IMR-90 (cell line): ENCODE measurements around the gene FBXW7.

Experiments
- BHLHE40 ChIP-seq: fragments of 150-350 bp; IDR thresholded peaks from 2 replicates; pipeline ENCODE4 v1.6.1; 2016; ENCODE audit warnings: mild to moderate bottlenecking, low read depth, low read length
- CEBPB ChIP-seq: IDR thresholded peaks from 2 replicates; pipeline ENCODE4 v1.6.1; 2012; ENCODE audit warnings: low read depth, low read length, improper control_type of control experiment
- FOS ChIP-seq: fragments of 150-350 bp; IDR thresholded peaks from 2 replicates; pipeline ENCODE4 v1.6.1; 2016; ENCODE audit warnings: low read depth, low read length
- MAZ ChIP-seq: IDR thresholded peaks from 2 replicates; pipeline ENCODE4 v1.6.1; 2012; ENCODE audit warnings: low read depth, mild to moderate bottlenecking, low read length, improper control_type of control experiment, moderate library complexity, borderline replicate concordance
- MXI1 ChIP-seq: IDR thresholded peaks from 2 replicates; pipeline ENCODE4 v1.6.1; 2012; ENCODE audit warnings: low read depth, mild to moderate bottlenecking, low read length, moderate library complexity, borderline replicate concordance
- NFE2L2 ChIP-seq: fragments of 150-350 bp; IDR thresholded peaks from 2 replicates; pipeline ENCODE4 v1.6.1; 2016; ENCODE audit warnings: low read depth, mild to moderate bottlenecking, low read length
- POLR2A ChIP-seq: IDR thresholded peaks from 2 replicates; pipeline ENCODE4 v1.6.1; 2012; ENCODE audit warnings: mild to moderate bottlenecking, low read depth, low read length
- RAD21 ChIP-seq: IDR thresholded peaks from 2 replicates; pipeline ENCODE4 v1.6.1; 2012; ENCODE audit warnings: low read length, improper control_type of control experiment
- RCOR1 ChIP-seq: IDR thresholded peaks from 2 replicates; pipeline ENCODE4 v1.6.1; 2012; ENCODE audit warnings: mild to moderate bottlenecking, low read length, improper control_type of control experiment; ENCODE audit not compliant: insufficient replicate concordance
- RFX5 ChIP-seq: IDR thresholded peaks from 2 replicates; pipeline ENCODE4 v1.8.0; 2012; ENCODE audit warnings: low read depth, mild to moderate bottlenecking, low read length, moderate library complexity
- SMC3 ChIP-seq: fragments of 150-350 bp; IDR thresholded peaks from 2 replicates; pipeline ENCODE4 v1.6.1; 2016; ENCODE audit warnings: low read depth, mild to moderate bottlenecking, antibody characterized with exemption, low read length, moderate library complexity
- TF ChIP-seq, protein P1 (sequence below): conservative IDR thresholded peaks from 2 replicates; pipeline ENCODE4 v1.5.1; 2012; ENCODE audit warnings: mild to moderate bottlenecking, low read depth, low read length, improper control_type of control experiment
- TF ChIP-seq, protein P2 (sequence below): fragments of 150-350 bp; IDR thresholded peaks from 2 replicates; pipeline ENCODE4 v1.6.1; 2017; ENCODE audit warnings: mild to moderate bottlenecking, antibody characterized with exemption, low read length, low read depth

DNA sequence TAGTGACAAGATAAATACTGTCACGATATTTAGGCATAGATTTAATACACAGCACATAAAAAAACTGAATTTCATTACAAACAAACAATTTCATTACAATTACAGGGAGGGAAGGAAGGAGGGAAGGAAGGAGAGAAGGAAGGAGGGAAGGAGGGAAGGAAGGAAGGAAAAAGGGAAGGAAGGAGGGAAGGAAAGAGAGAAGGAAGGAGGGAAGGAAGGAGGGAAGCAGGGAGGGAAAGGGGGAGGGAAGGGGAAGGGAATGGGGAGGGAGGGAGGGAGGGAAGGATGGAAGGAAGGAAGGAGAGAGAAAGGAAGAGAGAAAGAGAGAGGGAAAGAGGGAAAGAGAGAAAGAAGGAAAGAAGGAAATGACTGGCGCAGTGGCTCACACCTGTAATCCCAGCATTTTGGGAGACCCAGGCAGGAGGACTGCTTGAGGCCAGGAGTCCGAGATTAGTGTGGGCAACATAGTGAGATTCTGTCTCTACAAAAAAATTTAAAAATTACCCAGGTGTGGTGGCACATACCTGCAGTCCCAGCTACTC is 64.6 kb downstream of the FBXW7 start:
- TF ChIP-seq RFX5 (no peak), NFE2L2 (no peak), BHLHE40 (no peak), POLR2A (no peak), MXI1 (no peak), RAD21 (no peak), CEBPB (no peak), SMC3 (no peak), RCOR1 (no peak), FOS (no peak), MAZ (no peak)
- TF ChIP-seq, protein P1, sequence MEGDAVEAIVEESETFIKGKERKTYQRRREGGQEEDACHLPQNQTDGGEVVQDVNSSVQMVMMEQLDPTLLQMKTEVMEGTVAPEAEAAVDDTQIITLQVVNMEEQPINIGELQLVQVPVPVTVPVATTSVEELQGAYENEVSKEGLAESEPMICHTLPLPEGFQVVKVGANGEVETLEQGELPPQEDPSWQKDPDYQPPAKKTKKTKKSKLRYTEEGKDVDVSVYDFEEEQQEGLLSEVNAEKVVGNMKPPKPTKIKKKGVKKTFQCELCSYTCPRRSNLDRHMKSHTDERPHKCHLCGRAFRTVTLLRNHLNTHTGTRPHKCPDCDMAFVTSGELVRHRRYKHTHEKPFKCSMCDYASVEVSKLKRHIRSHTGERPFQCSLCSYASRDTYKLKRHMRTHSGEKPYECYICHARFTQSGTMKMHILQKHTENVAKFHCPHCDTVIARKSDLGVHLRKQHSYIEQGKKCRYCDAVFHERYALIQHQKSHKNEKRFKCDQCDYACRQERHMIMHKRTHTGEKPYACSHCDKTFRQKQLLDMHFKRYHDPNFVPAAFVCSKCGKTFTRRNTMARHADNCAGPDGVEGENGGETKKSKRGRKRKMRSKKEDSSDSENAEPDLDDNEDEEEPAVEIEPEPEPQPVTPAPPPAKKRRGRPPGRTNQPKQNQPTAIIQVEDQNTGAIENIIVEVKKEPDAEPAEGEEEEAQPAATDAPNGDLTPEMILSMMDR = no peak
- TF ChIP-seq, protein P2, sequence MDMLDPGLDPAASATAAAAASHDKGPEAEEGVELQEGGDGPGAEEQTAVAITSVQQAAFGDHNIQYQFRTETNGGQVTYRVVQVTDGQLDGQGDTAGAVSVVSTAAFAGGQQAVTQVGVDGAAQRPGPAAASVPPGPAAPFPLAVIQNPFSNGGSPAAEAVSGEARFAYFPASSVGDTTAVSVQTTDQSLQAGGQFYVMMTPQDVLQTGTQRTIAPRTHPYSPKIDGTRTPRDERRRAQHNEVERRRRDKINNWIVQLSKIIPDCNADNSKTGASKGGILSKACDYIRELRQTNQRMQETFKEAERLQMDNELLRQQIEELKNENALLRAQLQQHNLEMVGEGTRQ = no peak
